Measurements from ENCODE around the gene PGK1. TPM values are rescaled to one million over a fixed set of nuclear protein-coding genes. Genes with fewer than 3 reads are reported as not detected.
"Not testable (repeated sequence)": the region's sequence is repeated elsewhere in the genome, so short reads cannot be mapped to it uniquely, and the experiment has no call there.

The PGK1 gene
- total and polyA plus RNA-seq, 12 donors = 69.4 to 524 (median 320) TPM

DNA sequence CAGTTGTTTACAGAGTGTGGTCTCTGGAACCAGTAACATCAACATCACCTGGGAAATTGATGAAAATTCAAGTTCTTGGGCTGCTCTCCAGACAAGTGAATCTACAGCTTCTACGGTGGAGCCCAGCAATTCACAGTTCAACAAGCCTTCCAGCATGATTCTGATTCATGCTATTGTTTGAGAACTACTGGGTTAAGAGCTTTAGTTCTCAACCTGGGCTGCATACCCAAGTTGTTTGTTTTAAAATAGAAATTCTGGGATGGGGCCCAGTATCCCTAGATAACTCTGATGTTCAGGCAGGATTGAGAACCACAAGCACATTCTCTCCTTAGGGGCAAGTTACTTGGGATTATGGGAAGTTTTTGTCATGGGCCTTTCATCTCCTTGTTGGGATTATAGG is 37.9 kb upstream of the PGK1 start:
- 67 to 100% (median 90%) methylated on average over 1 of the region's 1 CpG for WGBS, 4 donors
- no peak for DNase-seq
- Histone ChIP-seq H3K27me3 (no peaks in the 10 kb centered on the region), H3K9me3 (replicated peaks in 1 of 3) (no peaks in the 10 kb centered on the region), H3K4me3 (no peak overlapping the region), H3K36me3 (replicated peaks in 1 of 2) (no peaks in the 10 kb centered on the region), H3K27ac (no peak overlapping the region), H3K4me1 (replicated peaks in 1 of 2) (peaks cover 0 to 4% of the 10 kb centered on the region in 2 donors)
- intact Hi-C loops (cut with DNase I) = no loop called here
- TF ChIP-seq CTCF (IDR thresholded peaks at IDR 0.05) (no peak), POLR2A (IDR thresholded peaks at IDR 0.05) (no peak)

- no peak for TF ChIP-seq POLR2A (IDR thresholded peaks at IDR 0.05)
- no peak for TF ChIP-seq CTCF (IDR thresholded peaks at IDR 0.05)
- 59 to 100% (median 89%) methylated on average over 1 to 3 of the region's 3 CpGs for WGBS, 4 donors
Observed at GRCh38 chrX:78071331-78071730, 32.7 kb upstream of the PGK1 start.

DNA sequence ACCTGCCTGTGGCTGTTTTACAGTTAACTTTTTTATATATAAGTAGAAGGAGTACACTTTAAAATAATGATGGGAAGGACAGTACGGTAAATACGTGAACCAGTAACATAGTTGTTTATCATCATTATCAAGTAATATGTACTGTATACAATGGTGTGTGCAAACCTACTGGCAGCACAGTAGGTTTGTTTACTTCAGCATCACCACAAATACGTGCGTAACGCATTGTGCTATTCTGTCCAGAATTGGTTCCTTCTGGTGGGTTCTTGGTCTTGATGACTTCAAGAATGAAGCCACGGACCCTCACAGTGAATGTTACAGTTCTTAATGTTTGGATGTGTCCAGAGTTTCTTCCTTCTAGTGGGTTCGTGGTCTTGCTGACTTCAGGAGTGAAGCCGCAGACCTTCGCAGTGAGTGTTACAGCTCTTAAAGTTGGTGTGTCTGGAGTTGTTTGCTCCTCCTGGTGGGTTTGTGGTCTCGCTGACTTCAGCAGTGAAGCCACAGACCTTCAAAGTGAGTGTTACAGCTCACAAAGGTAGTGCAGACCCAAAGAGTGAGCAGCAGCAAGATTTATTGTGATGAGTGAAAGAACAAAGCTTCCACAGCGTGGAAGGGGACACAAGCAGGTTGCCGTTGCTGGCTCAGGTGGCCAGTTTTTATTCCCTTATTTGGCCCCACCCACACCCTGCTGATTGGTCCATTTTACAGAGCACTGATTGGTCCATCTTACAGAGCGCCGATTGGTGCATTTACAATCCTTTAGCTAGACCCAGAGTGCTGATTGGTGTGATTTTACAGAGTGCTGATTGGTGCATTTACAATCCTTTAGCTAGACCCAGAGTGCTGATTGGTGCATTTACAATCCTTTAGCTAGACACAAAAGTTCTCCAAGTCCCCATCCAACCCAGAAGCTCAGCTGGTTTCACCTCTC is 30.6 kb upstream of the PGK1 start:
- intact Hi-C loops (cut with DNase I); DNase-seq; H3K4me1 ChIP-seq (replicated peaks in 1 of 2); H3K27ac ChIP-seq; H3K9me3 ChIP-seq (replicated peaks in 1 of 3); H3K36me3 ChIP-seq (replicated peaks in 1 of 2); H3K4me3 ChIP-seq; H3K27me3 ChIP-seq: not testable (repeated sequence)
- 79 to 90% (median 88%) methylated on average over 10 to 14 of the region's 14 CpGs for WGBS, 4 donors

More at GRCh38 chrX:78071331-78071730, 32.7 kb upstream of the PGK1 start:
- H3K9me3 ChIP-seq (replicated peaks in 1 of 3) = no peaks in the 10 kb centered on the region
- H3K4me3 ChIP-seq = no peak overlapping the region
- no peaks in the 10 kb centered on the region for H3K36me3 ChIP-seq (replicated peaks in 1 of 2)
- no peak overlapping the region for H3K27ac ChIP-seq
- no peaks in the 10 kb centered on the region for H3K4me1 ChIP-seq (replicated peaks in 1 of 2)
- no peak for DNase-seq
- no peaks in the 10 kb centered on the region for H3K27me3 ChIP-seq
- intact Hi-C loops (cut with DNase I) = no loop called here

GRCh38 chrX:78074088-78074487 is 30.0 kb upstream of the PGK1 start:
- Histone ChIP-seq H3K4me3 (no peak overlapping the region), H3K27ac (no peak overlapping the region), H3K4me1 (replicated peaks in 1 of 2) (no peaks in the 10 kb centered on the region), H3K36me3 (replicated peaks in 1 of 2) (no peaks in the 10 kb centered on the region), H3K9me3 (replicated peaks in 1 of 3) (no peaks in the 10 kb centered on the region), H3K27me3 (no peaks in the 10 kb centered on the region)
- TF ChIP-seq POLR2A (IDR thresholded peaks at IDR 0.05) (no peak), CTCF (IDR thresholded peaks at IDR 0.05) (no peak)
- no peak for DNase-seq
- intact Hi-C loops (cut with DNase I) = no loop called here

All from adrenal gland (tissue), 12 donors.